NCI-H345 treated with DMSO at 0.1 percent for 48 hours (cell line): ENCODE results near the gene GNG7.

Experiments
- DNase-seq: peaks from one replicate; lab custom pipeline; 2025; ENCODE audit not compliant: unreplicated experiment; lab: John Stamatoyannopoulos, UW

Gene GNG7

DNA sequence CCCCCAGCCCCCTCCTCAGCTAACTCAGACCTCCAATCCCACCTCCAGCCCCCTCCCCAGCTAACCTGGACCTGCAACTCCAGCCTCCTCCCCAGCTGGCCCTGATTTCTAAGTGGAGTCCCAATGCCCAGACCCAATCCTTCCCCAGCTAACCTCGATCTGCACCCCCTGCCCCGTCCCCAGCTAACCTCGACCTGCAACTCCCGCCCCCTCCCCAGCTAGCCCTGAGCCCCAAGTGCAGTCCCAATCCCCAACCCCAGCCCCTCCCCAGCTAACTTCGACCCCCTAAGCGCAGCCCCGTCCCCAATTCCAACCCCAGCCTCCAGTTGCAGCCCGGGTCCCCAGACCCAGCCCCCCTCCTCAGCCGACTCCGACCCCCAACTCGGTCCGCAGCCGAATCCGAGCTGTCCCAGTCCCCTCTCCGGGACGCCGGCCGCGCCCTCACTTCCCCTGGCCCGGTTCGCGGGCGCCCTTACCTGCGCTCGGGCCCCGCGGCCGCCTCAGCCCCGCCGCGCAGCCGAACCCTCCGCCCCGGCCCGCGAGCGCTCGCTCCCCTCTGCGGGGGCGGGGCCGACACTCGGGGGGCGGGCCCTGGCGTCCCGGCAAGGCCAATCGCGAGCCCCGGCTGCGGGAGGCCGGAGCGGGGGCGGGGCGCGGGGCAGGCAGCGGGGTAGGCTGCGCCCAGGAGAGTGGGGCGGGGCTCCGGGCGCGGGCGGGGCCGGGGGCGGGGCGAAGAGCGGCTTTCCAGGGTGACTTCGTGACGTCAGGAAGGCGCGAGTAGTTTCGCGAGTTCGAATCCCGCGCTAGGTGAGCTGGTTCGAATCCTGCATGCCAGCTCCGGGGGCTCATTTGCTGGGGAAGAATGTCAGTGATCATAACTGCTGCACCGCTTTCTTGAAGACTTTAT lies at the start of gene GNG7:
GNG7 (minus strand) TSS at position 525 of the 907 bp plus-strand sequence. CDS start 182,006 bp downstream, outside the sequence.
- DNase-seq, result no peak

- no peak for DNase-seq
Observed at GRCh38 chr19:2751438-2751830, 48.9 kb upstream of the GNG7 start.

DNA sequence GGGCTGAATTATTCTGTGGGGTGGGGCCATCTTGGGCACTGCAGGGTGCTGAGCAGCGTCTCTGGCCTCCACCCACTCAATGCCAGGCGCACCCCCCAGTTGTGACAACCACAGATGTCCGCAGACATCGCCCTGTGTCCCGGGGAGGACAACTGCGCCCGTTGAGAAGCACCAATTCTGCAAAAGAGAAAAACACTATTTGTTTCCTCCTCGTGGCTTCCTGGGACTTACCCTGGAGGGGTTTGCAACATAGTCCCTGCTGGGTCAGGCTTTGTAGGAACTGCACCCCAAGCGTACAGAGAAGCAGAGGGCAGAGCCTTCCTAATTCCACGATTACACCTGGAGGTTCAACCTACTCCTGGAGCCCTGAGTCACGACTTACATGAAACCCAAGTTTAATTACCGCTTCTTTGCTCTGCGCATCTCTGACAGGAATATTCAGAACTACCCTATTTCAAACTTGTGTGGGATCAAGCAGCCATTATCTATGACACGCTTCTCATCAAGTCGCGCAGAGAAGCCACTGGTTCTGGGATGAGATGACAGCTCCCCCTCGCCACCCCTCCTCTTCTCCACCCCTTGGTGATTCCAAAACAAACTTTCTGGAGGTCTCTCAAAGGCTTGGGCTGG lies 48.4 kb upstream of the GNG7 start:
- DNase-seq, result no peak

- DNase-seq, result no peak
Observed at GRCh38 chr19:2747349-2747748, 44.9 kb upstream of the GNG7 start.

DNA sequence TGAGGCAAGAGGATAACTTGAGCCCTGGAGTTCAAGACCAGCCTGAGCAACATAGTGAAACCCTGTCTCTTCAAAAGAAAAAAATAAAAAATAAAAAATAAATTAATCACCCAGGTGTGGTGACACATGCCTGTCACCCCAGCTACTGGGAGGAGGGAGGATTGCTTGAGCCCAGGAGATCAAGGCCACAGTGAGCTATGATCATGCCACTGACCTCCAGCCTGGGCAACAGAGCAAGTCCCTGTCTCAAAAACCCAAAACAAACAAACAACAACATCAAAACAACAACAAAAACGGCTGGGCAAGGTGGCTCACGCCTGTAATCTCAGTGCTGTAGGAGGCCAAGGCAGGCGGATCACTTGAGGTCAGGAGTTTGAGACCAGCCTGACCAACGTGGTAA lies 41.6 kb upstream of the GNG7 start:
- DNase-seq, result no peak

- no peak for DNase-seq
Observed at GRCh38 chr19:2743099-2743498, 40.6 kb upstream of the GNG7 start.

DNA sequence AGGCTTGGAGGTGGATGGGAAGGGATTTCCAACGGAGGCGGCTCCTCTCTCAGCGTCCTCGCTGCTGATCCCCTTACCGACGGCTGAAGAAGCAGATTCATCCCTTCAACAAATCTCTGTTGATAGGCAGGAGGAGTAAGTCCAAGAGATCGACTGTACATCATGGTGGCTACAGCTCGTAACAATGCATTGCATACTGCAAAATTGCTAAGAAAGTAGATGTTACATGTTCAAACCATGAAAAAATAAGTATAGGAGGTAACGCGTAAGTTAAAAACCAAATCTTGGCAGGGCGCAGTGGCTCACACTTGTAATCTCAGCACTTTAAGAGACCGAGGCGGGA lies 37.8 kb upstream of the GNG7 start:
- DNase-seq, result no peak

DNA sequence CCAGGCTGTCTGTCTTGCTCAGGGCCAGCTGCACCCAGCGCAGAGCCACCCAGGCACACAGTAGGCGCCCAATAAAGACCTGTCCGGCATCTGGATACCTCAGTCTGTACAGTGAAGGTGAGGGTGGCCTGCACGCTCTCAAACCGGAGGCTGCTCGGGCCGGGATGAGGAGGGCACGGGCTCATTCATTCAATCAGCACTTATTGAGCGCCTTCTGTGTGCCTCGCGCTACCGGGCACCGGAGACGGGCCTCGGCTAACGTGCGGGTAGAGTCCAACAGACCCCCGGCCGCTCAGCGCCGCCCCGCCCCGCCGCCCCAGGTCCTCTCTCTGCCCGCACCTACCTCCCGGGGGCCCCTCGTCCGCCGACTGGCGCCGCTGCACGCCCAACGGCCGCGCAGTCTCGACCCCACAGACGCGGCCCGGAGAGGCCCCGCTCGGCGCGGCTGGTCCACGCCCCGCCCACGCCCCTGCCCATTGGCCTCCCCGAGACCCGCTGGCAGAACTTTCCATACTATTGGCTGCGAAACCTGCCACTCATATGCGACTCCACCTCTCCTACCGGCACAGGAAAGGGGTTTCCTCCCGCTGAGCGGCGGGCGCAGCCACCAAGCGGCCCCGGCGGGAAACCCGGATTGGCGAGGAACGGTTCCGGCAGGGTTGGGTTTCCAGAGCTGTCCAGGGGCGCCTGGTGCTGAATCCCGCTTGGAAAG lies 37.3 kb upstream of the GNG7 start, which contains the start of gene SLC39A3:
SLC39A3 (minus strand) TSS at position 416 of the 712 bp plus-strand sequence. CDS start 2,760 bp downstream, outside the sequence.
- DNase-seq, result peak; percentile 79

- no peak for DNase-seq
Observed at GRCh38 chr19:2736550-2737190, 34.2 kb upstream of the GNG7 start.

DNA sequence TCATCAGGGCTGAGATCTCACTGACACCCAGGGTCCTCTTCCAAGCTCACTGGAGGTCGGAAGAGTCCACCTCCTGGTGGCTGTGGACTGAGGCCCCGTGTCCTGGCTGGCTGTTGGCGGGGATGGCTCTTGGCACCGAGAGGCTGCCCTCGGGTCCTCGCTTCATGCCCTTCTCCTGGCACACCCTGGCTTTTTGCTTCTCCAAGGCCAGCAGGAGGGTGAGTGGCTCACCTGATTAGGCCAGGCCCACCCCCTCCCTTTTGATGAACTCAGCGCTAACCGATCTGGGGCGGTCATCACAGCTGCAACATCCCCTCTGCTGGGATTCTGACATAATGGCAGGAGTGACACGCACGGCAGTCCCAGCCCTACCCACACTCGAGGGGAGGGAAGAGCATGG lies 32.9 kb upstream of the GNG7 start:
- no peak for DNase-seq

DNA sequence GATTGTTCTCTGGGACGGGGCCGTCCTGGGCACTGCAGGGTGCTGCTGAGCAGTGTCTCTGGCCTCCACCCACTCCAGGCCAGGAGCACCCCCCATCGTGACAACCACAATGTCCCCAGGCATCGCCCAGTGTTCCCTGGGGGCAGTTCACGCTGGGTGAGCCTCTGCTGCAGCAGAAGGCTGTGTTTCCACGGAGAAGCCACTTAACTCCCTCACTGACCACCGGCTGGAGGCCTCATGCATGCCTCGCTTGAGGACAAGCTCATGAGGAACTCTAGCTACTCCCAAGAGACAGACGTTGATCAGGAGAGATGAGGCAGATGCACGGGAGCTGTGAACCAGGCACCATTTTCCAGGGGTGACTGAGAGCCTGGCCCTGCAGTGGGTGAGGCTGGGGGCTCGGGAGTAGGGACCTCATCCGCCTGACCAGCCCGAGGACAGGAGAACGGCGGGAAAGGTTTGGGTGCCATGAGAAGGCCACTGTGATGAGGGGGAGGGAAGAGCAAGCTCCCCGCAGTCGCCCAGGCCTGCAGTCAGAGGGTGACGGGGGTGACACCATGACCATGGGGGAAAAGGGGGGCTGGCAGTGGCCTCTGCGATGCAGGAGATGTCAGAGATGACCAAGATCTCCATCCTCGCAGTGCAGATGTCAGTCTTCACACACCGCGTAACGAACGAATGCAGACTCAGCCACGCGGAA lies 32.2 kb upstream of the GNG7 start:
- DNase-seq, result no peak

GRCh38 chr19:2733930-2734588 lies 31.6 kb upstream of the GNG7 start:
- no peak for DNase-seq

DNA sequence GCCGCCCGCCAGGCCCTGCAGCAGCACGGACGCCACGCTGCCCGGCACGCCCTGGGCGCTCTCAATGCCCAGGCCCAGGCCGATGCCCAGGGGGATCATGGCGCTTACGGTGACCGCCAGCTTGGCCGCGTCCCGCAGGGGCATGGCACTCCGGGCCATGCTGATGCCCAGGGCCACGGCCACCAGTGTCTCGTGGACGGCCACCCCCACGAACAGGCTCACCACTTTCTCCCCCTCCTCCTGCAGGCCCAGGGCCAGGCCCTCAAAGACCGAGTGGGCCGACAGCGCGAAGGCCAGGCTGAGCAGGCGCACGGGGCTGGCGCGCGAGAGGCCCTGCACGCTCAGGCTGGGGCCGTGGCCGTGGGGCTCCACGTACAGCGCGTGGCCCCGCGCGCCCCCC lies 30.4 kb upstream of the GNG7 start:
- DNase-seq, result no peak

- DNase-seq, result no peak
Observed at GRCh38 chr19:2732157-2732725, 29.7 kb upstream of the GNG7 start.

- DNase-seq, result no peak
Observed at GRCh38 chr19:2731181-2731995, 28.9 kb upstream of the GNG7 start.

GRCh38 chr19:2729943-2730818 lies 27.7 kb upstream of the GNG7 start:
- DNase-seq, result no peak

DNA sequence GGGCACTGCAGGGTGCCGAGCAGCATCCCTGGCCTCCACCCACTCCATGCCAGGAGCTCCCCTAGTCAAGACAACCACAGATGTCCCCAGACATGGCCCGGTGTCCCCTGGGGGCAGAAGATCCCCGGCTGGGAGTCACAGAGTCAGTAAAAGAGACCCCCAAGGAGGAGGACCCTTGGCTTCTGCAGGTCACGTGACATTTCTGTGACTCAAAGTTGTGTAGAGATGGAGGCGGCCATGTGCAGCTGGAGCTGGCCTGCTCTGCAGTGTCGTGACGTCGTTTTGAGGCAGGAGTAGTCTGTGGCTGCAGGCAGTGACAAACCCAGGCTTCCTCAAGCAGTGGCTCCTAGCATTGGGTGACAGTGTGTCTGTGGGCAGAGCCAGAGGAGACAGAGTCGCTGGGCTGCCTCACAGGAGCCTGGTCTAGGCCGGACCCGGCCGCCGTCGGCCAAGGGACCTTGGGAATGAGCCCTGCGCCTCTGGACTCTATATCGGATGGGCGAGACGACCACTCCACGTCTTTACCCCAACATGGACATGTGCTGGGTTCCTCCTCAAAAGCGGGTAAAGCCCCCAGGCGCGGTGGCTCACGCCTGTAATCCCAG lies 26.4 kb upstream of the GNG7 start:
- DNase-seq, result no peak

GRCh38 chr19:2727640-2727944 lies 25.1 kb upstream of the GNG7 start:
- no peak for DNase-seq
